ENCODE results near the gene TAF3. TPM values are rescaled to one million over a fixed set of nuclear protein-coding genes. Genes with fewer than 3 reads are reported as not detected.

Gene TAF3
- total RNA-seq, 1 donor = 3.9 TPM

GRCh38 chr10:7903851-7904250, 85.5 kb downstream of the TAF3 start:
- DNase-seq (ENCODE audit: low read depth) = no peak
- no peak for TF ChIP-seq CTCF (IDR thresholded peaks at IDR 0.05; ENCODE audit: insufficient read depth, low read length)
- H3K4me3 ChIP-seq (ENCODE audit: low read depth, low read length) = no peak overlapping the region

GRCh38 chr10:7906128-7906527, 87.8 kb downstream of the TAF3 start:
- no peak overlapping the region for H3K4me3 ChIP-seq (ENCODE audit: low read depth, low read length)
- no peak for TF ChIP-seq CTCF (IDR thresholded peaks at IDR 0.05; ENCODE audit: insufficient read depth, low read length)
- no peak for DNase-seq (ENCODE audit: low read depth)

GRCh38 chr10:7908541-7909210, 90.4 kb downstream of the TAF3 start:
- no peak for DNase-seq (ENCODE audit: low read depth)
- H3K4me3 ChIP-seq (ENCODE audit: low read depth, low read length) = no peak overlapping the region
- no peak for TF ChIP-seq CTCF (IDR thresholded peaks at IDR 0.05; ENCODE audit: insufficient read depth, low read length)

GRCh38 chr10:7913126-7913872, 95.0 kb downstream of the TAF3 start:
- DNase-seq (ENCODE audit: low read depth) = no peak
- no peak for TF ChIP-seq CTCF (IDR thresholded peaks at IDR 0.05; ENCODE audit: insufficient read depth, low read length)
- H3K4me3 ChIP-seq (ENCODE audit: low read depth, low read length) = no peak overlapping the region

GRCh38 chr10:7915923-7916536, 97.7 kb downstream of the TAF3 start:
- no peak for TF ChIP-seq CTCF (IDR thresholded peaks at IDR 0.05; ENCODE audit: insufficient read depth, low read length)
- peak; percentile 62 for DNase-seq (ENCODE audit: low read depth)
- H3K4me3 ChIP-seq (ENCODE audit: low read depth, low read length) = no peak overlapping the region

GRCh38 chr10:7917736-7918135, 99.4 kb downstream of the TAF3 start:
- DNase-seq (ENCODE audit: low read depth) = no peak
- H3K4me3 ChIP-seq (ENCODE audit: low read depth, low read length) = no peak overlapping the region
- TF ChIP-seq CTCF (IDR thresholded peaks at IDR 0.05; ENCODE audit: insufficient read depth, low read length) = no peak
